ENCODE measurements around the gene DOLPP1. TPM values are rescaled to one million over a fixed set of nuclear protein-coding genes. Genes with fewer than 3 reads are reported as not detected.

The DOLPP1 gene
- total and polyA plus RNA-seq, 2 of the 13 experiments (the other 11 are each of a cell fraction or from before 2014, with no cell fraction given): 21.0 to 34.1 TPM

DNA sequence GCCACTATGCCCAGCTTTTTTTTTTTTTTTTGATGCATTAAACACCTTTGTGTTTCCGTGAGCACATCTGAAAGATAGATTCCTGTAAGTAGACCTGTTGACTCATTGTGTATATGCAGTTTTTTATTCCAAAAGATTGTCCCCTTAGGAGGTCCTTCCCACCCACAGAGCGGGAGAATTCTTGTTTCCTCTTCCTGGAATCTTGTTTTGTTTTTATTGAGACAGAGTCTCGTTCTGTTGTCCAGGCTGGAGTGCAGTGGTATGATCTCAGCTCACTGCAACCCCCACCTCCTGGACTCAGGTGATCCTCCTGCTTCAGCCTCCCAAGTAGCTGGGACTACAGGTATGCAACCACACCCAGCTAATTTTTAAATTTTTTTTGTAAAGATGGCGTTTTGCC, 37.9 kb downstream of the DOLPP1 start:
- Histone ChIP-seq H3K4me2 (ENCODE audit: low read depth, low read length) (no peak overlapping the region), H3K27me3 (ENCODE audit: control insufficient read depth in 1 of 2, insufficient read depth in 2 of 2, low read length in 2 of 2) (no peaks in the 10 kb centered on the region), H3K9ac (ENCODE audit: insufficient read depth, low read depth, low read length) (no peak overlapping the region), H3K79me2 (ENCODE audit: insufficient read depth, low read length) (peaks cover 38% of the 10 kb centered on the region), H3K27ac (ENCODE audit: extremely low read length, insufficient read depth, low read length) (no peak overlapping the region), H3K4me3 (replicated peaks in 1 of 3; ENCODE audit: insufficient read depth in 1 of 3, low read depth in 2 of 3, low read length in 3 of 3) (no peak overlapping the region), H3K36me3 (replicated peaks in 1 of 2; ENCODE audit: control insufficient read depth in 1 of 2, insufficient read depth in 2 of 2, low read length in 2 of 2) (peaks cover 12 to 34% of the 10 kb centered on the region in 2 experiments; a peak in 4 of 5 replicates), H3K4me1 (ENCODE audit: insufficient read depth, low read length) (peaks cover 18% of the 10 kb centered on the region), H3K9me3 (ENCODE audit: low read length) (no peaks in the 10 kb centered on the region), H4K20me1 (ENCODE audit: insufficient read depth, low read length) (no peaks in the 10 kb centered on the region), H2AFZ (ENCODE audit: low read length) (no peak overlapping the region)
- POLR2A ChIA-PET: no interaction called here
- 96% methylated on average over 4 of the region's 4 CpGs for WGBS (ENCODE audit: low lambda C conversion rate)
- BruUV-seq (replicated peaks): no TSS peak
- in situ Hi-C loops (cut with HindIII; ENCODE audit: extremely low pct_ligation_motif_present, low pct_unique_long_range_greater_than_20kb): no loop called here
- CTCF ChIA-PET (ENCODE audit: low intra/inter-chr PET ratio, low total read pairs): no interaction called here
- DNase-seq (ENCODE audit: low spot score) (no peak), FAIRE-seq (no peak), ATAC-seq (no peak)
- intact Hi-C loops (cut with micrococcal nuclease; ENCODE audit: unreplicated experiment): no loop called here
- TF ChIP-seq TP53 (CRISPR knock-in tag; conservative IDR thresholded peaks at IDR 0.05) (no peak), HMGXB3 (CRISPR knock-in tag; IDR thresholded peaks at IDR 0.05; ENCODE audit: borderline replicate concordance) (no peak)

DNA sequence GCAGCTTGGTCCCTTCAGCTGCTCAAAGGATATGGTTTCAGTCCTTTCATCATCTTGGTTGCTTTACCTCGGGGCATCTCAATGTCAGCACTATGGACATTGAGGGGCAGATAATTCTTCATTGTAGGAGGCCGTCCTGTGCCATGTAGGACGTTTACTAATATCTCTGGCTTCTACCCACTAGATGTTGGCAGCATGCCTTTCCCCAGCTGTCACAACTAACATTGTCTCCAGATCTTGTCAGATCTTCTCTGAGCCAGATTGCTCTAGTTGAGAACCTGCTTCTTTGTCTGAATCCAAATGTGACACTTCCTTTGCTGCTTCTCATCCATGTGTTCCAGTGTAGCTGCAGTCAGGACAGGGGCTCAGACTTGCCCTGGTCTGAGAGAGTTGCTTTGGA, 40.6 kb downstream of the DOLPP1 start:
- no peak for TF ChIP-seq NKX3-1 (CRISPR knock-in tag; IDR thresholded peaks at IDR 0.05)
- Histone ChIP-seq H3K27me3 (ENCODE audit: control insufficient read depth in 1 of 2, insufficient read depth in 2 of 2, low read length in 2 of 2) (no peaks in the 10 kb centered on the region), H3K9me3 (ENCODE audit: low read length) (no peaks in the 10 kb centered on the region), H3K36me3 (replicated peaks in 1 of 2; ENCODE audit: control insufficient read depth in 1 of 2, insufficient read depth in 2 of 2, low read length in 2 of 2) (peaks cover 21 to 53% of the 10 kb centered on the region in 2 experiments; a peak in 4 of 5 replicates), H3K9ac (ENCODE audit: insufficient read depth, low read depth, low read length) (no peak overlapping the region), H3K27ac (ENCODE audit: extremely low read length, insufficient read depth, low read length) (no peak overlapping the region), H3K4me2 (ENCODE audit: low read depth, low read length) (no peak overlapping the region), H4K20me1 (ENCODE audit: insufficient read depth, low read length) (no peaks in the 10 kb centered on the region), H3K79me2 (ENCODE audit: insufficient read depth, low read length) (peaks cover 25% of the 10 kb centered on the region), H3K4me1 (ENCODE audit: insufficient read depth, low read length) (peaks cover 19% of the 10 kb centered on the region), H3K4me3 (replicated peaks in 1 of 3; ENCODE audit: insufficient read depth in 1 of 3, low read depth in 2 of 3, low read length in 3 of 3) (no peak overlapping the region), H2AFZ (ENCODE audit: low read length) (no peak overlapping the region)
- intact Hi-C loops (cut with micrococcal nuclease; ENCODE audit: unreplicated experiment): no loop called here
- ChIA-PET POLR2A (no interaction called here), CTCF (ENCODE audit: low intra/inter-chr PET ratio, low total read pairs) (no interaction called here)
- no peak for FAIRE-seq
- no TSS peak for BruUV-seq (replicated peaks)
- in situ Hi-C loops (cut with HindIII; ENCODE audit: extremely low pct_ligation_motif_present, low pct_unique_long_range_greater_than_20kb): no loop called here
- DNase-seq (ENCODE audit: low spot score): no peak
- WGBS (ENCODE audit: low lambda C conversion rate): 97% methylated on average over 3 of the region's 3 CpGs
- ATAC-seq: no peak

Data from HepG2 (cell line).